HG02981 (cell line): Measurements from ENCODE around the gene KY.

Experiments
- ATAC-seq: cut with Tn5 transposase; IDR thresholded peaks from one replicate; pipeline ENCODE4 v1.9.1; 2021; ENCODE audit warnings: mild to moderate bottlenecking, moderate library complexity; ENCODE audit not compliant: unreplicated experiment

The KY gene

GRCh38 chr3:134650431-134651346 lies at the start of gene KY:
TSS of gene KY (minus strand) at chr3:134651022. CDS start at chr3:134650960, 62 bp downstream.
- no peak for ATAC-seq

- ATAC-seq, result no peak
Measured at GRCh38 chr3:134699721-134700120, 48.9 kb upstream of the KY start.

- ATAC-seq, result no peak
Measured at GRCh38 chr3:134699141-134699711, 48.4 kb upstream of the KY start.

GRCh38 chr3:134697830-134698689 lies 47.2 kb upstream of the KY start:
- ATAC-seq, result no peak

- no peak for ATAC-seq
Measured at GRCh38 chr3:134696155-134696554, 45.3 kb upstream of the KY start.

- ATAC-seq, result no peak
Measured at GRCh38 chr3:134694946-134695543, 44.2 kb upstream of the KY start.

- no peak for ATAC-seq
Measured at GRCh38 chr3:134694466-134694865, 43.6 kb upstream of the KY start.

- no peak for ATAC-seq
Measured at GRCh38 chr3:134693804-134694203, 43.0 kb upstream of the KY start.

GRCh38 chr3:134693226-134693625 lies 42.4 kb upstream of the KY start:
- no peak for ATAC-seq

GRCh38 chr3:134690226-134690625 lies 39.4 kb upstream of the KY start:
- no peak for ATAC-seq

- ATAC-seq, result no peak
Measured at GRCh38 chr3:134687642-134688041, 36.8 kb upstream of the KY start.

- ATAC-seq, result no peak
Measured at GRCh38 chr3:134685929-134686802, 35.3 kb upstream of the KY start.

GRCh38 chr3:134682196-134682880 lies 31.5 kb upstream of the KY start:
- no peak for ATAC-seq

- ATAC-seq, result no peak
Measured at GRCh38 chr3:134681522-134681900, 30.7 kb upstream of the KY start.

- no peak for ATAC-seq
Measured at GRCh38 chr3:134680796-134681521, 30.1 kb upstream of the KY start.

- no peak for ATAC-seq
Measured at GRCh38 chr3:134677987-134678308, 27.1 kb upstream of the KY start.

- ATAC-seq, result no peak
Measured at GRCh38 chr3:134677196-134677986, 26.6 kb upstream of the KY start.

GRCh38 chr3:134675726-134676256 lies 25.0 kb upstream of the KY start:
- no peak for ATAC-seq
